Transverse colon (tissue), 4 donors: Measurements from ENCODE around the gene MARK2.

Source experiments
- POLR2A ChIP-seq: fragments of 450-650 bp; IDR thresholded peaks from one replicate; pipeline ENCODE4 v1.6.1; 2016; ENCODE audit warnings: antibody characterized with exemption, mild to moderate bottlenecking, moderate library complexity
- POLR2AphosphoS5 ChIP-seq, 3 donors: sonication (generic); formaldehyde crosslinking; IDR thresholded peaks; one replicate each; pipeline ENCODE4 v1.6.1; 2016; ENCODE audit warnings: antibody characterized with exemption in 3 of 3
- TF ChIP-seq, protein P1 (sequence below), 5 experiments: fragments of 200-600 bp in 3 of 5; fragments of 450-650 bp in 2 of 5; sonication (generic) in 3 of 5; IDR thresholded peaks; 1 replicate in 2 of 5; 2 replicates in 3 of 5; pipeline ENCODE4 v1.5.1; 2016 to 2017; ENCODE audit warnings: antibody characterized with exemption in 5 of 5, inconsistent platforms in 3 of 5, mild to moderate bottlenecking in 2 of 5, moderate library complexity in 1 of 5

DNA sequence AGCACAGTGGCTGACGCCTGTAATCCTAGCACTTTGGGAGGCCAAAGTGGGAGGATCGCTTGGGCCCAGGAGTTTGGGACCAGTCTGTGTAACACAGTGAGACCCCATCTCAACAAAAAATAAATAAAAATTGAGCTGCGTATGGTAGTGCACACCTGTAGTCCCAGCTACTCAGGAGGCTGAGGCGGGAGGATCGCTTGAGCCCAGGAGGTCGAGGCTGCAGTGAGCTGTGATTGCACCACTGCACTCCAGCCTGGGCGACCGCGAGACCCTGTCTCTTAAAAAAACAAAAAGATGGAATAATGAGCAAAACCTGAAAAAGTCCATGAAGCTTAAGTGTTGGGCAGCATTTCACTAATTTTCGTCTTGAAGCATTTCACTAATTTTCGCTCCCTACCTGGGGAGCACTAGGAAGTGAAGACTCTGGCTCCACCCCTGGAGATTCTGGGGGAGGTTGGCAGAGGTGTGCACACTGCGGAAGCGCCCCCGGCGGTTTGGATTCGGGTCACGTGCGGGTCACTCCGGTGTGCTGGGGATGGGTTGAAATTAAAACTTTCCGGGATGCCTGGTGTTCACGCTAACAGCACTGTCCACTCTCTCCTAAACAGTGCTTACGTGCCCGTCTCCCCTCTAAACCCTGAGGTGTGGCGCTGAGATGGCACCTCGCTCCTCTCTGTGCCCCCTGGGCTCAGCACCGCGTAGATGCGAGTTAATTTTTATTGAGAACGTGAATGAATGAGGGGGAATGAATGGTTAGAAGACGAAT lies 99.0 kb downstream of the MARK2 start:
- TF ChIP-seq, protein P1, sequence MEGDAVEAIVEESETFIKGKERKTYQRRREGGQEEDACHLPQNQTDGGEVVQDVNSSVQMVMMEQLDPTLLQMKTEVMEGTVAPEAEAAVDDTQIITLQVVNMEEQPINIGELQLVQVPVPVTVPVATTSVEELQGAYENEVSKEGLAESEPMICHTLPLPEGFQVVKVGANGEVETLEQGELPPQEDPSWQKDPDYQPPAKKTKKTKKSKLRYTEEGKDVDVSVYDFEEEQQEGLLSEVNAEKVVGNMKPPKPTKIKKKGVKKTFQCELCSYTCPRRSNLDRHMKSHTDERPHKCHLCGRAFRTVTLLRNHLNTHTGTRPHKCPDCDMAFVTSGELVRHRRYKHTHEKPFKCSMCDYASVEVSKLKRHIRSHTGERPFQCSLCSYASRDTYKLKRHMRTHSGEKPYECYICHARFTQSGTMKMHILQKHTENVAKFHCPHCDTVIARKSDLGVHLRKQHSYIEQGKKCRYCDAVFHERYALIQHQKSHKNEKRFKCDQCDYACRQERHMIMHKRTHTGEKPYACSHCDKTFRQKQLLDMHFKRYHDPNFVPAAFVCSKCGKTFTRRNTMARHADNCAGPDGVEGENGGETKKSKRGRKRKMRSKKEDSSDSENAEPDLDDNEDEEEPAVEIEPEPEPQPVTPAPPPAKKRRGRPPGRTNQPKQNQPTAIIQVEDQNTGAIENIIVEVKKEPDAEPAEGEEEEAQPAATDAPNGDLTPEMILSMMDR (IDR thresholded peaks at IDR 0.05): no peak
- no peak for TF ChIP-seq POLR2AphosphoS5 (IDR thresholded peaks at IDR 0.05)
- no peak for TF ChIP-seq POLR2A
